ENCODE results near the gene ESRRB.

GRCh38 chr14:76394569-76394968 lies 18.6 kb downstream of the ESRRB start:
- TF ChIP-seq ZFP30 (CRISPR knock-in tag; IDR thresholded peaks at IDR 0.05) (no peak), PATZ1 (CRISPR knock-in tag; IDR thresholded peaks at IDR 0.05; ENCODE audit: borderline replicate concordance) (no peak), TSHZ2 (CRISPR knock-in tag; IDR thresholded peaks at IDR 0.05) (no peak), ZNF565 (CRISPR knock-in tag; conservative IDR thresholded peaks at IDR 0.05; ENCODE audit: low read depth) (no peak), ZC3H10 (CRISPR knock-in tag; IDR thresholded peaks at IDR 0.05) (no peak), RARB (CRISPR knock-in tag; IDR thresholded peaks at IDR 0.05) (no peak), ZNF8 (CRISPR knock-in tag; IDR thresholded peaks at IDR 0.05) (no peak), PPARA (CRISPR knock-in tag; IDR thresholded peaks at IDR 0.05; ENCODE audit: borderline replicate concordance) (no peak), POU6F1 (CRISPR knock-in tag; IDR thresholded peaks at IDR 0.05; ENCODE audit: borderline replicate concordance, low read depth) (no peak), GLIS3 (CRISPR knock-in tag; IDR thresholded peaks at IDR 0.05) (no peak)
